GM18505 (cell line): ENCODE results near the gene COL6A2.
"Not testable (repeated sequence)": the region's sequence is repeated elsewhere in the genome, so short reads cannot be mapped to it uniquely, and the experiment has no call there.

Experiments used
- ATAC-seq: cut with Tn5 transposase; IDR thresholded peaks from one replicate; pipeline ENCODE4 v1.9.1; 2021; ENCODE audit not compliant: unreplicated experiment
- POLR2A ChIP-seq: IDR thresholded peaks from 4 replicates; pipeline ENCODE4 v1.6.1; 2011; ENCODE audit warnings: borderline replicate concordance; ENCODE audit not compliant: insufficient read depth, insufficient read length; ENCODE audit errors: extremely low read depth

Gene COL6A2

DNA sequence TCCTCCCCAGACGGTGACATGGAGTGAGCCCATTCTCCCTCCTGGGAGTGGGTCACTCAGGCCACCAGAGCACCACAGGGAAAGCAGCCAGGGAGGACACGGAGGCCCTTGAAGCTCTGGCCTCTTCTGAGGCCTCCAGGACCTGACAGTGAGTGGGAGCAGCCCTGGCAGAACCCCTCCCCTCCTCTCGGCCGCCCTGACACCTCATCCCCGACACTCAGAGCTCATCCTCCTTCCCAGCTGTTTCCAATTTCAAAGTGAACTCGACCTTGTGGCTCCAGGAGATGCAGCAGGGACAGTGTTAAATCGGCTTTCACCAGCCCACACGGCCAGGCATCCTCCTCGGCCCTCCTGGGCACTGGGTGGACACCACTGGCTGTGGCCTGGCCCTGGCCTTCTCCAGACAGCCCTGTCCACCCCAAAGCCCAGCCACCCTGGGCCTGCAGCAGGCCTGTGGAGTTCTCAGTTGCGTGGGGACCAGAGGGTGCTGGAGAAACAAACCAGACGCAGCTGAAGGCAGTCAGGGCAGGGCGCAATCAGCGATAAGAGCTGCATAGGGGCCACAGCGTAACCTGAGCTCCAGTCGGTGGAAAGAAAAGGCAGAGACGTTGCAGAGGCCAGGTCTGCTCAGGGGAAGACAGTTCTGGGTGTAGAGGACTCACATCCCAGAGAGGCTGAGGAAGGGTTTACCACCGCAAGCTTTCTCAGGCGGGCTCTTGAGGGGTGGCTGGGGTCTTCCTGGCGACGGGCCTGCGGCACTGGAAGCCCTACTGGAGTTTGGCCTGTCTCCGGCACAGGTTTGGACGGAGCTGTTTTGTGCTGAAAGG lies 30.4 kb downstream of the COL6A2 start:
- no peak for TF ChIP-seq POLR2A
- ATAC-seq = no peak

- ATAC-seq = no peak
- no peak for TF ChIP-seq POLR2A
These were observed 31.1 kb downstream of the COL6A2 start for GRCh38 chr21:46128933-46129571.

DNA sequence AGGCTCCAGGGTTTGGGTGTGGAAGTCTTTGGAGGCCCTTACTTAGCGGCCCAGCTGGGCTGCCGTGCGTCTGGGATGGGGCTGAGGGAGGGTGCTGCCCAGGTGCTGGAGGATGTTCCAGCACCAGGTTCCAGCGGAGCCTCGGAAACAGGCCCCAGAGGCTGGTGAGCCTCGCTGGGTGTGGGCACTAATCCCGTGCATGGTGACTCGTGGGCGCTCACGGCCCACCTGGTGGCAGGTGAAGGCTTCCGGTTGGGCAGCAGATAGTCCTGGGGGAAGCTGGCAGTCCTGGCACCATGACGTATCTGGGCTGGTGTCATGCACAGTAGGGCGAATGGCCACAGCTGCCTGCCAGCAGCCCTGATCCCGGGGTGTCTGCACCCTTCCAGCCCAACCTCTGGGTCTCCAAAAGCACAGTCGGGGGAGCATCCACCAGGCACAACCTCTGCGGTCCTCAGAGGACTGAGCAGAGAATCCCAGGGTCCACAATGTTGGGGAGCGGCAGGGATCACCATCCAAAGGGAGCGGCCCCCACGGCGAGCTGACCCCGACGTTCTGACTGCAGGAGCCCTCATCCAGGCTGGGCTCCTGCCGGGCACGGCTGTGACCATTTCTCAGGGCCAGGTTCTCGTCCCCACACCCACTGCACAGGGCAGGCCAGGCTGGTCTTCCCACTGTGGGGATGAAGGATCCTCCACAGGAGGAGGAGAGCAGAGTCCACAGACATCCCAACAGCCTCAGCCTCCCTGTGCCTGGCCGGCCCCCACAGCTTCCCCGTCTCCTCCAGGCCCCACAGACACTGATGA lies 32.1 kb downstream of the COL6A2 start:
- TF ChIP-seq POLR2A = no peak
- no peak for ATAC-seq

DNA sequence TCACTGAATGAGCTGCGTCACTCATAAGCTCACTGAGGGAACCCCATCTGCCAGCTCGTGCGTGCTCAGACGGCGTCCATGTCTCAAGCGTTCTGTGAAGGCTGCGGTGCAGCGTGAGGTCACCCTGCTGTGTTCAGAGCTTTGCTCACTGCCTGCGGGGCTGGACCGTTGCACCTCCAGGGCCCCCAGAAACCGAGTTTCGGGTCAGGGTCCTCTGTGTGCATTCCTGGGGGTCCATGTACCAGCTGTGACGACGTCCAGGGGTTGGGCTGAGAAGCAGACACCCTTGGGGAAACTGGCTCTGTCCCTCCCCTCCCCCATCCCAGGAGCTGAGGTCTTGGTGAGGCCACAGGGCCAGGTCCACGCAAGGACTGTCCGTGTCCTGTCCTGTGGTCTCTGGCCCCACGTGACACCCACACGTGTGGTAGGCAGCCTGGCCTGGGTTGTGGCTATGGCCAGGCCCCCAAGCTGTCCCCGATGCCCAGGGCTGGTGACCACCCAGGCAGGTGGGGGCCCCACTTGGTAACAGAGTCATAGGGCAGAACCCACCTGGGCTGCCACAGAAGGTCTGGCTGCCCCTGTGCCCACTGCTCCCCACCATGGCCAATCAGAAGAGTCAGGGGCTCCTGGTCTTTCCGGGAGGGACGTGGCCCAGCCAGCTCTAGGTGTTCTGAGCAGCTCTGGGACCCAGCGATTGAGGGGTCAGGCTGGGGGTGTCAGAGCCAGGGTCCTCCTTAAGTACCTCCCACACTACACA lies 33.1 kb downstream of the COL6A2 start:
- no peak for TF ChIP-seq POLR2A
- ATAC-seq = no peak

DNA sequence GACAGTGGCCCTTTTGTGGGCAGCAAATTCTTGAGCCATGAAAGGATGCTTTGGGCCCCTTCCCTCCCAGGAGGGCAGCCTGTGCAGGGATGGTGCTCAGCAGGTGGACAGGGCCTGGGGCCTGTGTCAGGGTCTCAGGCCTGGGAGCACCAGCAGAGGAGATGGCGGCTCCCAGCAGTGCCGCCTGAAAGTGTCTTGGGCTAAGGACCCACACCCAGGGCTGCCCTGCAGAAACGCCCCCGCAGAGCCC lies 33.6 kb downstream of the COL6A2 start:
- TF ChIP-seq POLR2A = no peak
- ATAC-seq = no peak

- ATAC-seq = no peak
- TF ChIP-seq POLR2A = no peak
These were observed 34.1 kb downstream of the COL6A2 start for GRCh38 chr21:46131838-46132651.

DNA sequence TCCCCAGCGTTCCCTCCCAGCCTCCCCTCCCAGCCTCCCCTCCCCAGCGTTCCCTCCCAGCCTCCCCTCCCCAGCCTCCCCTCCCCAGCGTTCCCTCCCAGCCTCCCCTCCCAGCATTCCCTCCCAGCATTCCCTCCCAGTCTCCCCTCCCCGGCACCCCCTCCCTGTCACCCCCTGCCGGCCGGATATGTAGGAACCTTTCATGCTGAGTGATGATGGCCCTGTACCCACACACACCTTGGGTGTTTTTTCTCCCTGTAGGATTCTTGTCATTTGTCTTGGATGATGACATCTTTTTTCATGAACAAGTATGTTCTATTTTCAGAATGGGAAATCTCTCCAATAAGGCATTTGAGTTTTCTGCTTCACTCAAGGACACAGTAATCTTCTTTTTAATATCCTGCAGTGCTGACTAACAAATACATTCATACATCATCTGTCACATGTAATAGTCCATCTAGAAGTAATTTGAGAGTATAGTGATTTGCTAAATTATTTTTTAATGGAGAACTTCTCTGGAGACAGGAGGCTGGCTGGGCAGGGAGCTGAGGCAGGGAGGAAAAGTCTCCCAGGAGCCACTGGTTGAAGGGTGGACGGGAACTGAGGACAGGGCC lies 38.0 kb downstream of the COL6A2 start:
- no peak for TF ChIP-seq POLR2A

DNA sequence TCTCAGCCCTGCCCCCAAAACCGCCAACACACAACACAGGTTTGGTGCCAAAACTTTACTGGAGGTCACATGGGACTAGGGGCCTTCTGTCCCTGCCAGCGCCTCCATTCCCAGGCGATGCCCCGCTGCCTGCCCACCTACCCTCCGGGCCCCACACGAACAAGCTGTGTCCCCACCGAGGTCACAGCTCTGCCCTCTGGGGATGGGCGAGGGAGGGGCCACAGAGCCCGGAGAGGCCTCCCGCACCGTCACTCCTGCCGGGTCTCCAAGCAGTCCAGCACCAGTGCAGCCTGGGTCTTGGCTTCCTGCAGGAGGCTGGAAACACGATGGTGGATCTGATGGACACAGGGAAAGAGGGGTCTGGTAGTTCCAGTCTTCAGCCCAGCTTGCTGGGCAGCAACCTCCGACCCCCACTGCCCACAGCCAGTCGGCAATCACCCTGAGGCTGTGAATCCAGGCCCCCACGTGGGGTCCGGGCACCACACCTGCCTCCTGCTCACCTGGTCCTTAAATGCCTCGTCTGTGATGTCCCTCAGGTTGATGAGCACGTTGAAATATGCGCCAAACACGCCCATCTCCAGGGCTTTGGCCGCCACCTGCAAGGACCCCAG lies 38.9 kb downstream of the COL6A2 start:
- no peak for ATAC-seq
- no peak for TF ChIP-seq POLR2A

More for the DNA sequence above, 38.0 kb downstream of the COL6A2 start:
- ATAC-seq = no peak

DNA sequence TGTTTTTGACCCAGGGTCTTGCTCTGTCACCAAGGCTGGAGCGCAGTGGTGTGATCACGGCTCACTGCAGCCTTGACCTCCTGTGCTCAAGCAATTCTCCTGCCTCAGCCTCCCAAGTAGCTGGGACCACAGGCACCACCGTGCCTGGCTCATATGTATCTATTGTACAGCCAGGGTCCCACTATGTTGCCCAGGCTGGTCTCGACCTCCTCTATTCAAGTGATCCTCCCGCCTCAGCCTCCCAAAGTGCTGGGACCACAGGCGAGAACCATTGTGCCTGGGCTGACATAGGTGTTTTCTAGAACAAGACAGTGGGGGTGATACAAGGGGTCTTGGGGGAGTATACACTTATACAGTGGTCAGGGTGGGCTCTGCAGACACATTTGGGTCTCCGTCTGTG lies 40.0 kb downstream of the COL6A2 start:
- no peak for TF ChIP-seq POLR2A
- ATAC-seq = no peak

DNA sequence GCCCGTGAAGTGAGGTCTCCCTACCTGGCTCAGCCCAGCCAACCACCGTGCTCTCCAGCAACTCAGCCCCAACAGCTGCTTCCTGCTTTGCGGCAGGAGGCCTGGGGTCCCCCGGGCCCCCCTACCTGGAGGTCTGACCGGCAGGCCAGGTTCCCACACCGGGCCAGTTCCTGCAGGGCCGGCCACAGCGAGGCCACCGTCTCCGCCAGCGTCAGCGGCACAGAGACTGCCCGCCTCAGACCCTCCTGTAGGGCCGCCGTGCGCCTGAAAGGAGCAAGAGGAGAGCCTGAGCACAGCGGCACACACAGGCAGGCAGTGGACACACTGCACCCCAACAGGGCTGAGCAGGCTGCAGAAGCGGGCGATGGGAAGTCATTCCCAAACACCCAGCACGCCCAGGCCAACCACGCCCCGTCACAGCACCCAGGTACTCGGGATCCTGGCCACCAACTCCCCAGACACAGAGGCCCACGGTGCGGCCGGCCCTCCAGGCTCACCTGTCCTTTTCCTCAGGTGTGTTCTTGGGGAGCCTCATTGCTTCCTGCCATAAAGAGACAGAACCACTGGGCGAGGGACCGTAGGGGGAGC lies 40.6 kb downstream of the COL6A2 start:
- no peak for TF ChIP-seq POLR2A
- no peak for ATAC-seq

DNA sequence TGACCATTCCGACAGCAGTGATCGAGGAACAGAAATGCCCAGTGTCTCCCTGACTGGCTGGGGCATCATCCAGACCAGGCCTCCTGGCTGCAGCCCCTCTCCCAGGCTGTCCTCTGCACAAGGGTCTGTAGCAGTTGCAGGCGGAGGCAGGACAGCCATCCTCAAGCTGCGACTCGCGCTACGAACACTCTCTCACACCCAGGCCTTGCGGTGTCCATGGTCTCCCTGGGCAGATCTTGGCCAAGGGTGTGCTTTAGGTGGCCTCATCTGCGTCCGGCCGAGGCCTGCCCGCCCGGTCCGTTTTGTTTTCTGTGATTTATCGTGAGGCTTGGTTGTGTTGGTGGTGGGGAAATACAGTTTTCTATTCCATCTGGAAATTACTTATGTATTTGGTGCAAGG lies 41.8 kb downstream of the COL6A2 start:
- TF ChIP-seq POLR2A = no peak
- ATAC-seq = no peak

DNA sequence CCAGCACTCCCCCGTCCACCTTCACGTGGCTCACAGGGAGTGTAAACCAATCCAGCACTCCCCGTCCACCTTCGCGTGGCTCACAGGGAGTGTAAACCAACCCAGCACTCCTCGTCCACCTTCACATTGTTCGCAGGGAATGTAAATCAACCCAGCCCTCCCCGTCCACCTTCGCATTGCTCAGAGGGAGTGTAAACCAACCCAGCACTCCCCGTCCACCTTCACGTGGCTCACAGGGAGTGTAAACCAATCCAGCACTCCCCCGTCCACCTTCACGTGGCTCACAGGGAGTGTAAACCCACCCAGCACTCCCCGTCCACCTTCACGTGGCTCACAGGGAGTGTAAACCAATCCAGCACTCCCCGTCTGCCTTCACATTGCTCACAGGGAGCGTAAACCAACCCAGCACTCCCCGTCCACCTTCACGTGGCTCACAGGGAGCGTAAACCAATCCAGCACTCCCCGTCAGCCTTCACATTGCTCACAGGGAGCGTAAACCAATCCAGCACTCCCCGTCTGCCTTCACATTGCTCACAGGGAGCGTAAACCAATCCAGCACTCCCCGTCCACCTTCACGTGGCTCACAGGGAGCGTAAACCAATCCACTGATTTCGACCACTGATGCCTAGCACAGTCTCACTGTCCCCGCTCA lies 42.6 kb downstream of the COL6A2 start:
- ATAC-seq = not testable (repeated sequence)
